Fibroblast of pulmonary artery (primary cell): ENCODE measurements around the gene CACNB2.
"Not testable (repeated sequence)": the region's sequence is repeated elsewhere in the genome, so short reads cannot be mapped to it uniquely, and the experiment has no call there.

ENCODE experiments used
- DNase-seq: peaks from one replicate; pipeline ENCODE4 v3.0.0-alpha.2; 2010; ENCODE audit warnings: low read depth
- H3K4me3 ChIP-seq: replicated peaks from 2 replicates; pipeline ENCODE4 v1.5.1; 2011; ENCODE audit warnings: low read depth, mild to moderate bottlenecking, control low read depth, low read length, moderate library complexity
- TF ChIP-seq, protein P1 (sequence below): IDR thresholded peaks from 2 replicates; pipeline ENCODE4 v1.5.1; 2011; ENCODE audit warnings: mild to moderate bottlenecking, control low read depth, low read length, inconsistent platforms; ENCODE audit errors: missing control alignments

Gene CACNB2

GRCh38 chr10:18567343-18567856 lies 427.2 kb downstream of the CACNB2 start:
- DNase-seq = no peak
- no peak overlapping the region for H3K4me3 ChIP-seq
- TF ChIP-seq, protein P1, sequence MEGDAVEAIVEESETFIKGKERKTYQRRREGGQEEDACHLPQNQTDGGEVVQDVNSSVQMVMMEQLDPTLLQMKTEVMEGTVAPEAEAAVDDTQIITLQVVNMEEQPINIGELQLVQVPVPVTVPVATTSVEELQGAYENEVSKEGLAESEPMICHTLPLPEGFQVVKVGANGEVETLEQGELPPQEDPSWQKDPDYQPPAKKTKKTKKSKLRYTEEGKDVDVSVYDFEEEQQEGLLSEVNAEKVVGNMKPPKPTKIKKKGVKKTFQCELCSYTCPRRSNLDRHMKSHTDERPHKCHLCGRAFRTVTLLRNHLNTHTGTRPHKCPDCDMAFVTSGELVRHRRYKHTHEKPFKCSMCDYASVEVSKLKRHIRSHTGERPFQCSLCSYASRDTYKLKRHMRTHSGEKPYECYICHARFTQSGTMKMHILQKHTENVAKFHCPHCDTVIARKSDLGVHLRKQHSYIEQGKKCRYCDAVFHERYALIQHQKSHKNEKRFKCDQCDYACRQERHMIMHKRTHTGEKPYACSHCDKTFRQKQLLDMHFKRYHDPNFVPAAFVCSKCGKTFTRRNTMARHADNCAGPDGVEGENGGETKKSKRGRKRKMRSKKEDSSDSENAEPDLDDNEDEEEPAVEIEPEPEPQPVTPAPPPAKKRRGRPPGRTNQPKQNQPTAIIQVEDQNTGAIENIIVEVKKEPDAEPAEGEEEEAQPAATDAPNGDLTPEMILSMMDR = no peak

- not testable (repeated sequence) for H3K4me3 ChIP-seq, DNase-seq
These were observed 430.2 kb downstream of the CACNB2 start for GRCh38 chr10:18570386-18570785.

DNA sequence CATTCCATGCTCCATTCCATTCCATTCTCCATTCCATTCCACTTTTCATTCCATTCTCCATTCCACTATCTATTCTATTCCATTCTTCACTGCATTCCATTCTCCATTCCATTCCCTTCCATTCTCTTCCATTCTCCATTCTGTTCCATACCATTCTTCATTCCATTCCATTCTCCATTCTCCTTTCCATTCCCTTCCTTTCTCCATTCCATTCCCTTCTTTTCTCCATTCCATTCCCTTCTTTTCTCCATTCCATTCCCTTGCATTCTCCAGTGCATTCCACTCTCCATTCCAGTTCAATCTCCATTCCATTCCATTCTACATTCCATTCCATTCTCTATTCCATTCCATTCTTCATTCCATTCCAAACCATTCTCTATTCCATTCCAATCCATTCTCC lies 430.9 kb downstream of the CACNB2 start:
- no peak overlapping the region for H3K4me3 ChIP-seq
- no peak for DNase-seq

GRCh38 chr10:18571780-18572179 lies 431.6 kb downstream of the CACNB2 start:
- TF ChIP-seq, protein P1 = no peak
- DNase-seq = no peak
- H3K4me3 ChIP-seq = no peak overlapping the region

More for the DNA sequence above, 430.9 kb downstream of the CACNB2 start:
- TF ChIP-seq, protein P1 = no peak

DNA sequence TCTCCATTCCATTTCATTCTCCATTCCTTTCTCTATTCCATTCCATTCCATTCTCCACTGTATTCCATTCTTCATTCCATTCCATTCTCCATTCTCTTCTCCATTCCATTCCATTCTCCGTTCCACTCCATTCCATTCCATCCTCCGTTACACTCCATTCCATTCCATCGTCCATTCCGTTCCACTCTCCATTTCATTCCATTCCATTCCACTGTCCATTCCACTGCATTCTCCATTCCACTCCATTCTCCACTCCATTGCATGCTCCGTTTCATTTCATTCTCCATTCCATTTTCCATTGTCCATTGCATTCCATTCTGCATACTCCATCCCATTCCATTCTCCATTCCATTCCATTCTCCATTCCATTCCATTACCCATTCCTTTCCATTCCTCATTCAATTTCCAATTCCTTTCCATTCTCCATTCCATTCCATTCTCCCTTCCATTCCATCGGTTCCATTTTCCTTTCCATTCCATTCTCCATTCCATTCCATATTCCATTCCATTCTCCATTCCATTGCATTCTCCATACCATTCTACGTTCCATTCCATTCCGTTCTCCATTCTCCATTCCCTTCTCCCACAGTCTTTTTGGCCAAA lies 432.8 kb downstream of the CACNB2 start:
- TF ChIP-seq, protein P1 = no peak
- H3K4me3 ChIP-seq = no peak overlapping the region
- DNase-seq = no peak

DNA sequence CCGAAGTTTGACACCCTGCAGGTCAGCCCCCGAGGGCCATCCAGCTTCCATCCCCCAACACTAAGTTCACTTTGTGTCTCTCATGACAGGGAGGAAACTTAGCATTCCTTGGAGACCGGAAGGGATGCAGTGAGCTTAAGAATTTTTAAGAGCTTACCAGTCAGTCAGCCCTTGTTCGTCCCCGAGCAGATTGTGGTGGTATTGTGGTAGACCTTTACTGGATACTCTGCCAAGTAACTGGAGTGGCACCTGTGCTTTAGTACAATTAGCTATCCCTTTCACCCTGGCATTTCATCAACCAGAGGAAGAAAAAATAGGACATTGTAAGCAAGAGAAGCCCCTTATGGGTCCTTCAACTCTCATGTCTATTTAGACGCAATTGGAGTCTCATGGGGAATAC lies 436.4 kb downstream of the CACNB2 start:
- TF ChIP-seq, protein P1 = no peak
- H3K4me3 ChIP-seq = no peak overlapping the region
- no peak for DNase-seq

GRCh38 chr10:18577823-18578685 lies 437.8 kb downstream of the CACNB2 start:
- no peak overlapping the region for H3K4me3 ChIP-seq
- DNase-seq = no peak
- TF ChIP-seq, protein P1 = no peak
